ENCODE measurements around the gene OTOGL.
"Not testable (repeated sequence)": the region's sequence is repeated elsewhere in the genome, so short reads cannot be mapped to it uniquely, and the experiment has no call there.

OTOGL gene

GRCh38 chr12:80217011-80217535 lies 117.7 kb downstream of the OTOGL start:
- H3K9me3 Mint-ChIP-seq, result no peaks in the 10 kb centered on the region
- no peak overlapping the region for H3K27ac Mint-ChIP-seq
- H3K36me3 Mint-ChIP-seq, result no peaks in the 10 kb centered on the region
- H3K4me1 Mint-ChIP-seq, result no peaks in the 10 kb centered on the region
- no peak overlapping the region for H3K4me3 Mint-ChIP-seq
- H3K27me3 Mint-ChIP-seq, result peaks cover 7% of the 10 kb centered on the region

- H3K4me3 Mint-ChIP-seq, H3K9me3 Mint-ChIP-seq, H3K36me3 Mint-ChIP-seq, H3K4me1 Mint-ChIP-seq, H3K27ac Mint-ChIP-seq, H3K27me3 Mint-ChIP-seq: not testable (repeated sequence)
Observed at GRCh38 chr12:80218925-80219324, 119.6 kb downstream of the OTOGL start.

GRCh38 chr12:80219345-80219744 lies 120.0 kb downstream of the OTOGL start:
- Mint-ChIP-seq H3K27me3 (peaks cover 3% of the 10 kb centered on the region), H3K9me3 (no peaks in the 10 kb centered on the region), H3K27ac (no peak overlapping the region), H3K4me3 (no peak overlapping the region), H3K36me3 (no peaks in the 10 kb centered on the region), H3K4me1 (no peaks in the 10 kb centered on the region)

GRCh38 chr12:80222261-80222660 lies 122.9 kb downstream of the OTOGL start:
- Mint-ChIP-seq H3K4me3 (no peak overlapping the region), H3K27ac (no peak overlapping the region)

GRCh38 chr12:80226576-80226975 lies 127.2 kb downstream of the OTOGL start:
- Mint-ChIP-seq H3K27ac (no peak overlapping the region), H3K9me3 (no peaks in the 10 kb centered on the region), H3K4me3 (no peak overlapping the region), H3K36me3 (no peaks in the 10 kb centered on the region), H3K27me3 (peaks cover 4% of the 10 kb centered on the region), H3K4me1 (no peaks in the 10 kb centered on the region)

More at GRCh38 chr12:80222261-80222660, 122.9 kb downstream of the OTOGL start:
- Mint-ChIP-seq H3K9me3 (no peaks in the 10 kb centered on the region), H3K27me3 (peaks cover 5% of the 10 kb centered on the region), H3K4me1 (no peaks in the 10 kb centered on the region), H3K36me3 (no peaks in the 10 kb centered on the region)

GRCh38 chr12:80227904-80228303 lies 128.6 kb downstream of the OTOGL start:
- not testable (repeated sequence) for H3K27ac Mint-ChIP-seq, H3K9me3 Mint-ChIP-seq, H3K36me3 Mint-ChIP-seq, H3K4me1 Mint-ChIP-seq, H3K4me3 Mint-ChIP-seq, H3K27me3 Mint-ChIP-seq

GRCh38 chr12:80230068-80230467 lies 130.7 kb downstream of the OTOGL start:
- Mint-ChIP-seq H3K4me3 (no peak overlapping the region), H3K27ac (no peak overlapping the region), H3K27me3 (peaks cover 2% of the 10 kb centered on the region), H3K9me3 (no peaks in the 10 kb centered on the region), H3K4me1 (no peaks in the 10 kb centered on the region), H3K36me3 (no peaks in the 10 kb centered on the region)

GRCh38 chr12:80232837-80233236 lies 133.5 kb downstream of the OTOGL start:
- no peaks in the 10 kb centered on the region for H3K4me1 Mint-ChIP-seq
- no peaks in the 10 kb centered on the region for H3K27me3 Mint-ChIP-seq
- H3K36me3 Mint-ChIP-seq, result no peaks in the 10 kb centered on the region
- no peak overlapping the region for H3K4me3 Mint-ChIP-seq
- no peaks in the 10 kb centered on the region for H3K9me3 Mint-ChIP-seq
- H3K27ac Mint-ChIP-seq, result no peak overlapping the region

- Mint-ChIP-seq H3K27me3 (no peaks in the 10 kb centered on the region), H3K27ac (peak overlapping the region; percentile 2), H3K36me3 (no peaks in the 10 kb centered on the region), H3K9me3 (no peaks in the 10 kb centered on the region), H3K4me3 (no peak overlapping the region), H3K4me1 (no peaks in the 10 kb centered on the region)
Observed at GRCh38 chr12:80233926-80234325, 134.6 kb downstream of the OTOGL start.

GRCh38 chr12:80234667-80235066 lies 135.3 kb downstream of the OTOGL start:
- H3K4me3 Mint-ChIP-seq, result no peak overlapping the region

GRCh38 chr12:80235944-80236343 lies 136.6 kb downstream of the OTOGL start:
- no peaks in the 10 kb centered on the region for H3K4me1 Mint-ChIP-seq
- peaks cover 5% of the 10 kb centered on the region for H3K9me3 Mint-ChIP-seq
- H3K36me3 Mint-ChIP-seq, result no peaks in the 10 kb centered on the region
- no peak overlapping the region for H3K4me3 Mint-ChIP-seq
- H3K27me3 Mint-ChIP-seq, result peaks cover 2% of the 10 kb centered on the region
- no peak overlapping the region for H3K27ac Mint-ChIP-seq

More at GRCh38 chr12:80234667-80235066, 135.3 kb downstream of the OTOGL start:
- Mint-ChIP-seq H3K36me3 (no peaks in the 10 kb centered on the region), H3K27me3 (no peaks in the 10 kb centered on the region), H3K27ac (no peak overlapping the region), H3K4me1 (no peaks in the 10 kb centered on the region), H3K9me3 (peaks cover 2% of the 10 kb centered on the region)

- no peaks in the 10 kb centered on the region for H3K36me3 Mint-ChIP-seq
- peaks cover 2% of the 10 kb centered on the region for H3K27me3 Mint-ChIP-seq
- peaks cover 5% of the 10 kb centered on the region for H3K9me3 Mint-ChIP-seq
- no peak overlapping the region for H3K27ac Mint-ChIP-seq
- H3K4me3 Mint-ChIP-seq, result no peak overlapping the region
- H3K4me1 Mint-ChIP-seq, result no peaks in the 10 kb centered on the region
Observed at GRCh38 chr12:80239867-80240266, 140.5 kb downstream of the OTOGL start.

GRCh38 chr12:80241576-80242273 lies 142.4 kb downstream of the OTOGL start:
- no peak overlapping the region for H3K27ac Mint-ChIP-seq
- H3K9me3 Mint-ChIP-seq, result peaks cover 5% of the 10 kb centered on the region
- H3K4me1 Mint-ChIP-seq, result no peaks in the 10 kb centered on the region
- peaks cover 2% of the 10 kb centered on the region for H3K27me3 Mint-ChIP-seq
- no peak overlapping the region for H3K4me3 Mint-ChIP-seq
- no peaks in the 10 kb centered on the region for H3K36me3 Mint-ChIP-seq

- H3K36me3 Mint-ChIP-seq, result no peaks in the 10 kb centered on the region
- no peak overlapping the region for H3K4me3 Mint-ChIP-seq
- H3K27ac Mint-ChIP-seq, result no peak overlapping the region
- H3K27me3 Mint-ChIP-seq, result peaks cover 2% of the 10 kb centered on the region
- peaks cover 5% of the 10 kb centered on the region for H3K9me3 Mint-ChIP-seq
- no peaks in the 10 kb centered on the region for H3K4me1 Mint-ChIP-seq
Observed at GRCh38 chr12:80242321-80242720, 143.0 kb downstream of the OTOGL start.

GRCh38 chr12:80249581-80249980 lies 150.2 kb downstream of the OTOGL start:
- H3K4me1 Mint-ChIP-seq, H3K9me3 Mint-ChIP-seq, H3K27me3 Mint-ChIP-seq, H3K36me3 Mint-ChIP-seq, H3K27ac Mint-ChIP-seq, H3K4me3 Mint-ChIP-seq: not testable (repeated sequence)

GRCh38 chr12:80257920-80258319 lies 158.6 kb downstream of the OTOGL start:
- peaks cover 4% of the 10 kb centered on the region for H3K27me3 Mint-ChIP-seq
- no peaks in the 10 kb centered on the region for H3K4me1 Mint-ChIP-seq
- H3K36me3 Mint-ChIP-seq, result no peaks in the 10 kb centered on the region

GRCh38 chr12:80260269-80260668 lies 160.9 kb downstream of the OTOGL start:
- Mint-ChIP-seq H3K4me3 (no peak overlapping the region), H3K36me3 (no peaks in the 10 kb centered on the region), H3K27ac (no peak overlapping the region), H3K9me3 (no peaks in the 10 kb centered on the region), H3K27me3 (peaks cover 4% of the 10 kb centered on the region), H3K4me1 (no peaks in the 10 kb centered on the region)

More at GRCh38 chr12:80257920-80258319, 158.6 kb downstream of the OTOGL start:
- Mint-ChIP-seq H3K4me3 (no peak overlapping the region), H3K9me3 (no peaks in the 10 kb centered on the region), H3K27ac (no peak overlapping the region)

Measured in activated naive CD4-positive, alpha-beta T cell treated with anti-CD3 and anti-CD28 coated beads, Interleukin-2, amount 50 U/mL, for 24 hours (primary cell).